IMR-90 (cell line): ENCODE measurements around the gene SUGCT. TPM values are rescaled to one million over a fixed set of nuclear protein-coding genes. Genes with fewer than 3 reads are reported as not detected.

Experiments used
- ATAC-seq: fragments of 200-7000 bp; cut with Tn5 transposase; 2 replicates; pipeline ENCODE4 v1.9.1; 2020; ENCODE audit warnings: low read depth, mild to moderate bottlenecking, moderate library complexity
- BruUV-seq: library from RNA; stranded (reverse); fragments of 400-500 nt; replicated peaks from 2 replicates; lab custom pipeline; 2021; lab: Mats Ljungman, UMichigan
- CTCF ChIA-PET: fragments of 300-600 bp; formaldehyde crosslinking; extraction: SDS; loops from one replicate; lab custom pipeline; 2021; ENCODE audit warnings: antibody characterized with exemption; lab: Yijun Ruan, JAX
- POLR2A ChIA-PET: fragments of 300-600 bp; sonication (Branson Sonifier 250); formaldehyde crosslinking; loops from one replicate; lab custom pipeline; 2022; ENCODE audit warnings: antibody characterized with exemption; ENCODE audit not compliant: unreplicated experiment; lab: Charles Lee
- DNase-seq: peaks from one replicate; pipeline ENCODE4 v3.0.0; 2013
- H2AFZ ChIP-seq: replicated peaks from 2 replicates; pipeline ENCODE3; 2013; ENCODE audit warnings: low read length, mild to moderate bottlenecking; ENCODE audit not compliant: poor library complexity
- H2AK5ac ChIP-seq: 2 replicates; pipeline ENCODE4 v1.6.1; 2013; ENCODE audit warnings: low read depth, low read length, inconsistent platforms
- H2AK9ac ChIP-seq: replicated peaks from 2 replicates; pipeline ENCODE3; 2013; ENCODE audit warnings: mild to moderate bottlenecking, low read depth, low read length, moderate library complexity; ENCODE audit not compliant: poor library complexity
- H2BK120ac ChIP-seq: 2 replicates; pipeline ENCODE4 v1.6.1; 2013; ENCODE audit warnings: low read depth, low read length, inconsistent platforms
- H2BK15ac ChIP-seq: 3 replicates; pipeline ENCODE4 v1.6.1; 2013; ENCODE audit warnings: low read depth, low read length, inconsistent platforms
- H2BK20ac ChIP-seq: 2 replicates; pipeline ENCODE4 v1.6.1; 2013; ENCODE audit warnings: low read depth, mild to moderate bottlenecking, inconsistent platforms, low read length, moderate library complexity
- H2BK5ac ChIP-seq: 2 replicates; pipeline ENCODE4 v1.6.1; 2013; ENCODE audit warnings: mild to moderate bottlenecking, low read depth, low read length, inconsistent platforms; ENCODE audit not compliant: poor library complexity, severe bottlenecking
- H3K14ac ChIP-seq: replicated peaks from 2 replicates; pipeline ENCODE4 v1.6.1; 2013; ENCODE audit warnings: low read depth, low read length, inconsistent platforms
- H3K18ac ChIP-seq: 2 replicates; pipeline ENCODE4 v1.6.1; 2013; ENCODE audit warnings: low read depth, low read length, control low read depth
- H3K23ac ChIP-seq: 2 replicates; pipeline ENCODE4 v1.6.1; 2013; ENCODE audit warnings: low read depth, low read length, inconsistent platforms
- H3K27ac ChIP-seq: 2 replicates; pipeline ENCODE4 v1.5.1; 2013; ENCODE audit warnings: mild to moderate bottlenecking, control low read depth, low read length; ENCODE audit not compliant: insufficient read depth
- H3K27me3 ChIP-seq: 2 replicates; pipeline ENCODE4 v1.6.1; 2013; ENCODE audit warnings: low read length; ENCODE audit not compliant: control insufficient read depth, insufficient read depth
- H3K36me3 ChIP-seq: 2 replicates; pipeline ENCODE4 v1.6.1; 2013; ENCODE audit warnings: low read length, mixed read lengths; ENCODE audit not compliant: control insufficient read depth, insufficient read depth
- H3K4ac ChIP-seq: 2 replicates; pipeline ENCODE4 v1.6.1; 2013; ENCODE audit warnings: low read depth, low read length, inconsistent platforms
- H3K4me1 ChIP-seq: 2 replicates; pipeline ENCODE4 v1.6.1; 2013; ENCODE audit warnings: low read length, mixed read lengths; ENCODE audit not compliant: control insufficient read depth, insufficient read depth
- H3K4me2 ChIP-seq: 2 replicates; pipeline ENCODE4 v1.6.1; 2013; ENCODE audit warnings: low read depth, mild to moderate bottlenecking, control low read depth, low read length, moderate library complexity
- H3K4me3 ChIP-seq: 2 replicates; pipeline ENCODE4 v1.5.1; 2013; ENCODE audit warnings: low read depth, mild to moderate bottlenecking, control low read depth, low read length, moderate library complexity; ENCODE audit not compliant: insufficient read depth
- H3K56ac ChIP-seq: 2 replicates; pipeline ENCODE4 v1.6.1; 2013; ENCODE audit warnings: low read length, inconsistent platforms; ENCODE audit not compliant: insufficient read depth; ENCODE audit errors: extremely low read depth
- H3K79me1 ChIP-seq, 2 experiments: 2 replicates each; pipeline ENCODE4 v1.6.1; 2013; ENCODE audit warnings: low read length in 2 of 2, inconsistent platforms in 1 of 2, low read depth in 1 of 2
- H3K9ac ChIP-seq: 2 replicates; pipeline ENCODE4 v1.6.1; 2013; ENCODE audit warnings: low read depth, low read length, control low read depth
- H3K9me1 ChIP-seq: 2 replicates; pipeline ENCODE4 v1.6.1; 2013; ENCODE audit warnings: low read length, inconsistent platforms; ENCODE audit not compliant: insufficient read depth
- H3K9me3 ChIP-seq: 2 replicates; pipeline ENCODE4 v1.6.1; 2013; ENCODE audit warnings: low read length; ENCODE audit not compliant: control insufficient read depth, insufficient read depth
- H4K20me1 ChIP-seq: 2 replicates; pipeline ENCODE4 v1.6.1; 2013; ENCODE audit warnings: low read length, inconsistent platforms; ENCODE audit not compliant: insufficient read depth
- H4K5ac ChIP-seq: 2 replicates; pipeline ENCODE4 v1.6.1; 2013; ENCODE audit warnings: mild to moderate bottlenecking, low read depth, low read length, control low read depth
- H4K8ac ChIP-seq, 2 experiments: 2 replicates each; pipeline ENCODE4 v1.6.1; 2013; ENCODE audit warnings: low read depth in 2 of 2, low read length in 2 of 2, control low read depth in 1 of 2, inconsistent platforms in 1 of 2
- H4K91ac ChIP-seq: 2 replicates; pipeline ENCODE4 v1.6.1; 2013; ENCODE audit warnings: low read depth, low read length, inconsistent platforms; ENCODE audit not compliant: insufficient read depth
- MAFK ChIP-seq: IDR thresholded peaks from 2 replicates; pipeline ENCODE4 v1.6.1; 2012; ENCODE audit warnings: low read depth, low read length, improper control_type of control experiment
- MAZ ChIP-seq: IDR thresholded peaks from 2 replicates; pipeline ENCODE4 v1.6.1; 2012; ENCODE audit warnings: low read depth, mild to moderate bottlenecking, low read length, improper control_type of control experiment, moderate library complexity, borderline replicate concordance
- WGBS, 2 experiments: methylation state at CpG; one replicate each; pipeline versions ENCODE4 v1.1.5 to v1.1.7; 2013; ENCODE audit warnings: missing lambda C conversion rate in 2 of 2; ENCODE audit not compliant: insufficient read length in 1 of 2; ENCODE audit errors: extremely low coverage in 2 of 2; 5-methylcytosine and 5-hydroxymethylcytosine counted together
- dilution Hi-C: fragments of 300-500 bp; cut with HindIII; formaldehyde crosslinking; loops from one replicate; pipeline ENCODE4 v1.14.3; 2018; ENCODE audit warnings: low sequenced_read_pairs; ENCODE audit not compliant: unreplicated experiment
- in situ Hi-C: fragments of 300-500 bp; cut with MboI; formaldehyde crosslinking; loops from 3 replicates; pipeline ENCODE4 v1.14.3; 2019; ENCODE audit warnings: low sequenced_read_pairs, inconsistent platforms, mixed read lengths
- intact Hi-C: fragments of 100-400 bp; cut with micrococcal nuclease; formaldehyde crosslinking; loops from 2 replicates; pipeline ENCODE4 v1.10.0; 2022
- polyA plus RNA-seq, 3 experiments: library from polyadenylated mRNA; depleted of rRNA; stranded (reverse); fragments of >200 nt; gene quantifications; 2 replicates each; pipeline ENCODE4 v1.2.3, GENCODE V29; 2012; ENCODE audit warnings: low replicate concordance in 1 of 3
- total RNA-seq: library from RNA; depleted of rRNA; stranded (reverse); fragments of >200 nt; gene quantifications from 2 replicates; pipeline ENCODE4 v1.2.3, GENCODE V29; 2012

SUGCT gene
- total and polyA plus RNA-seq, 2 of the 4 experiments (the other 2 are of a cell fraction) = 5.9 to 8.3 TPM

DNA sequence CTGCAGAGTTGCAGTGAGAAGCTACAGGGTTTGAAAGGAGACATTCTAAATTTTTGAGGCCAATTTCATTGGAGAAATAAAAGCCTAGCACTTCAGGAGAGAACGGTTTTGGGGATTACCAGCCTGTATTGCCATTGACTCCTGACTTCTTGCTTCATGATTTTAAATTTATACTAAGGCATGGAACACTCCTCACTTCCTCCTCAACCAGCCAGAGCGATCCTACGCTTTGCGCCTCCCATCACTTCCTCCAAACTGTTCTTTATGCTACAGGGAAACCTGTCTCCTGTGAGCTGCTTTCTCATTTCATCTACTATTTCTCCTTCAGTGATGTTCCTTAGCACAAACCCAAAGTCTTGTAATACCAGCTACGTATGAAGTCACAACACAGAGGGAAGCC is 495.1 kb downstream of the SUGCT start:
- no peak for ATAC-seq
- Histone ChIP-seq H2BK5ac (no peak overlapping the region), H3K9me1 (no peaks in the 10 kb centered on the region), H3K27ac (no peak overlapping the region), H2BK15ac (no peak overlapping the region), H3K23ac (no peak overlapping the region), H3K4me2 (no peak overlapping the region), H2BK20ac (no peak overlapping the region), H3K18ac (no peak overlapping the region), H3K79me1 (no peaks in the 10 kb centered on the region), H3K4me3 (no peak overlapping the region), H3K36me3 (no peaks in the 10 kb centered on the region), H2AK9ac (no peak overlapping the region), H4K20me1 (no peaks in the 10 kb centered on the region), H3K9ac (no peak overlapping the region), H2BK120ac (no peak overlapping the region), H2AFZ (no peak overlapping the region), H3K56ac (no peak overlapping the region), H3K9me3 (no peaks in the 10 kb centered on the region), H4K8ac (no peak overlapping the region), H4K5ac (no peak overlapping the region), H2AK5ac (no peak overlapping the region), H3K4me1 (no peaks in the 10 kb centered on the region; the same call in 1 of the 2 replicates), H3K27me3 (no peaks in the 10 kb centered on the region), H4K91ac (no peak overlapping the region), H3K14ac (no peak overlapping the region), H3K4ac (no peak overlapping the region)
- no peak for DNase-seq
- CTCF ChIA-PET = no interaction called here
- intact Hi-C loops (no loop called here), dilution Hi-C loops (no loop called here), in situ Hi-C loops (no loop called here)
- TF ChIP-seq MAFK (no peak), MAZ (no peak)
- POLR2A ChIA-PET = no interaction called here
- WGBS, 2 experiments = no CpG with 5 or more reads among the region's 5 CpGs
- BruUV-seq = no TSS peak
